Measurements from ENCODE around the gene PRG2. TPM values are rescaled to one million over a fixed set of nuclear protein-coding genes. Genes with fewer than 3 reads are reported as not detected.
A peak's percentile ranks its signal among the peaks of the same experiment; 100 is the strongest.

PRG2 gene
- total and polyA plus RNA-seq, 5 donors: 0.16 to 0.23 TPM; not detected in 3

GRCh38 chr11:57418131-57418530 is 27.7 kb upstream of the PRG2 start:
- intact Hi-C loops (cut with DNase I): no loop called here
- no peak overlapping the region for H3K27ac ChIP-seq (ENCODE audit: low read length)
- H3K4me1 ChIP-seq (ENCODE audit: control insufficient read depth, insufficient read depth, low read length): no peaks in the 10 kb centered on the region
- H3K9me3 ChIP-seq (ENCODE audit: control insufficient read depth, low read length): no peaks in the 10 kb centered on the region
- no peak overlapping the region for H3K4me3 ChIP-seq (ENCODE audit: low read length)
- H3K27me3 ChIP-seq (ENCODE audit: control insufficient read depth, insufficient read depth): no peaks in the 10 kb centered on the region
- DNase-seq: no peak
- ATAC-seq: no peak

- Histone ChIP-seq H3K27ac (ENCODE audit: low read length) (no peak overlapping the region), H3K27me3 (ENCODE audit: control insufficient read depth, insufficient read depth) (no peaks in the 10 kb centered on the region), H3K4me1 (ENCODE audit: control insufficient read depth, insufficient read depth, low read length) (no peaks in the 10 kb centered on the region), H3K4me3 (ENCODE audit: low read length) (no peak overlapping the region), H3K9me3 (ENCODE audit: control insufficient read depth, low read length) (no peaks in the 10 kb centered on the region)
- DNase-seq: peak in 2 of 3 donors; percentile 58 to 76
- intact Hi-C loops (cut with DNase I): no loop called here
- 62% methylated on average over 4 of the region's 4 CpGs for WGBS
- ATAC-seq: peak in 1 of 2 donors; percentile 53
Observed at GRCh38 chr11:57417056-57417455, 26.6 kb upstream of the PRG2 start.

GRCh38 chr11:57416436-57416835 is 26.0 kb upstream of the PRG2 start:
- Histone ChIP-seq H3K4me1 (ENCODE audit: control insufficient read depth, insufficient read depth, low read length) (no peaks in the 10 kb centered on the region), H3K9me3 (ENCODE audit: control insufficient read depth, low read length) (no peaks in the 10 kb centered on the region), H3K27ac (ENCODE audit: low read length) (no peak overlapping the region), H3K4me3 (ENCODE audit: low read length) (no peak overlapping the region), H3K27me3 (ENCODE audit: control insufficient read depth, insufficient read depth) (no peaks in the 10 kb centered on the region)
- no peak for ATAC-seq
- 83% methylated on average over 3 of the region's 3 CpGs for WGBS
- intact Hi-C loops (cut with DNase I): no loop called here
- no peak for DNase-seq

- intact Hi-C loops (cut with DNase I): no loop called here
- no peak for DNase-seq
Observed at GRCh38 chr11:57414612-57415212, 24.3 kb upstream of the PRG2 start.

GRCh38 chr11:57413681-57414080 is 23.2 kb upstream of the PRG2 start:
- Histone ChIP-seq H3K27ac (ENCODE audit: low read length) (no peak overlapping the region), H3K4me3 (ENCODE audit: low read length) (no peak overlapping the region), H3K4me1 (ENCODE audit: control insufficient read depth, insufficient read depth, low read length) (no peaks in the 10 kb centered on the region), H3K27me3 (ENCODE audit: control insufficient read depth, insufficient read depth) (no peaks in the 10 kb centered on the region), H3K9me3 (ENCODE audit: control insufficient read depth, low read length) (no peaks in the 10 kb centered on the region)
- DNase-seq (no peak), ATAC-seq (no peak)
- intact Hi-C loops (cut with DNase I): no loop called here
- WGBS: 91% methylated on average over 4 of the region's 4 CpGs

More at GRCh38 chr11:57414612-57415212, 24.3 kb upstream of the PRG2 start:
- Histone ChIP-seq H3K9me3 (ENCODE audit: control insufficient read depth, low read length) (no peaks in the 10 kb centered on the region), H3K27me3 (ENCODE audit: control insufficient read depth, insufficient read depth) (no peaks in the 10 kb centered on the region), H3K27ac (ENCODE audit: low read length) (no peak overlapping the region), H3K4me3 (ENCODE audit: low read length) (no peak overlapping the region), H3K4me1 (ENCODE audit: control insufficient read depth, insufficient read depth, low read length) (no peaks in the 10 kb centered on the region)
- no peak for ATAC-seq
- WGBS: 93% methylated on average over 11 of the region's 11 CpGs

- Histone ChIP-seq H3K9me3 (ENCODE audit: control insufficient read depth, low read length) (no peaks in the 10 kb centered on the region), H3K4me1 (ENCODE audit: control insufficient read depth, insufficient read depth, low read length) (peaks cover 8% of the 10 kb centered on the region), H3K27ac (ENCODE audit: low read length) (no peak overlapping the region), H3K4me3 (ENCODE audit: low read length) (no peak overlapping the region), H3K27me3 (ENCODE audit: control insufficient read depth, insufficient read depth) (no peaks in the 10 kb centered on the region)
- intact Hi-C loops (cut with DNase I): no loop called here
- DNase-seq: no peak
- ATAC-seq: no peak
Observed at GRCh38 chr11:57410287-57410686, 19.8 kb upstream of the PRG2 start.

- H3K27ac ChIP-seq (ENCODE audit: low read length): no peak overlapping the region
- H3K9me3 ChIP-seq (ENCODE audit: control insufficient read depth, low read length): no peaks in the 10 kb centered on the region
- no peak overlapping the region for H3K4me3 ChIP-seq (ENCODE audit: low read length)
- 94% methylated on average over 18 of the region's 18 CpGs for WGBS
- H3K27me3 ChIP-seq (ENCODE audit: control insufficient read depth, insufficient read depth): no peaks in the 10 kb centered on the region
- intact Hi-C loops (cut with DNase I): no loop called here
- no peak for ATAC-seq
- H3K4me1 ChIP-seq (ENCODE audit: control insufficient read depth, insufficient read depth, low read length): peaks cover 8% of the 10 kb centered on the region
- no peak for DNase-seq
Observed at GRCh38 chr11:57409321-57410100, 19.1 kb upstream of the PRG2 start.

- no peak for DNase-seq
Observed at GRCh38 chr11:57408771-57409170, 18.3 kb upstream of the PRG2 start.

GRCh38 chr11:57407941-57408475 is 17.6 kb upstream of the PRG2 start:
- 91% methylated on average over 8 of the region's 8 CpGs for WGBS
- intact Hi-C loops (cut with DNase I): no loop called here

More at GRCh38 chr11:57408771-57409170, 18.3 kb upstream of the PRG2 start:
- intact Hi-C loops (cut with DNase I): no loop called here
- Histone ChIP-seq H3K27me3 (ENCODE audit: control insufficient read depth, insufficient read depth) (no peaks in the 10 kb centered on the region), H3K27ac (ENCODE audit: low read length) (no peak overlapping the region), H3K4me3 (ENCODE audit: low read length) (no peak overlapping the region), H3K9me3 (ENCODE audit: control insufficient read depth, low read length) (no peaks in the 10 kb centered on the region), H3K4me1 (ENCODE audit: control insufficient read depth, insufficient read depth, low read length) (peaks cover 8% of the 10 kb centered on the region)
- no peak for ATAC-seq
- WGBS: 85% methylated on average over 2 of the region's 2 CpGs

GRCh38 chr11:57407010-57407920 is 16.8 kb upstream of the PRG2 start:
- H3K27ac ChIP-seq (ENCODE audit: low read length): peak overlapping the region; percentile 36
- ATAC-seq (peak in 1 of 2 donors; percentile 30), DNase-seq (no peak)
- peaks cover 8% of the 10 kb centered on the region for H3K4me1 ChIP-seq (ENCODE audit: control insufficient read depth, insufficient read depth, low read length)
- intact Hi-C loops (cut with DNase I): no loop called here
- no peaks in the 10 kb centered on the region for H3K27me3 ChIP-seq (ENCODE audit: control insufficient read depth, insufficient read depth)
- H3K9me3 ChIP-seq (ENCODE audit: control insufficient read depth, low read length): no peaks in the 10 kb centered on the region
- no peak overlapping the region for H3K4me3 ChIP-seq (ENCODE audit: low read length)
- 69% methylated on average over 9 of the region's 9 CpGs for WGBS

More at GRCh38 chr11:57407941-57408475, 17.6 kb upstream of the PRG2 start:
- Histone ChIP-seq H3K27ac (ENCODE audit: low read length) (peak overlapping the region; percentile 25), H3K9me3 (ENCODE audit: control insufficient read depth, low read length) (no peaks in the 10 kb centered on the region), H3K4me1 (ENCODE audit: control insufficient read depth, insufficient read depth, low read length) (peaks cover 8% of the 10 kb centered on the region), H3K27me3 (ENCODE audit: control insufficient read depth, insufficient read depth) (no peaks in the 10 kb centered on the region), H3K4me3 (ENCODE audit: low read length) (no peak overlapping the region)
- DNase-seq (no peak), ATAC-seq (no peak)

All from right cardiac atrium (tissue), 5 donors.